NCI-H1417 (cell line): ENCODE data around the gene FKBP5.
"Not testable (repeated sequence)": the region's sequence is repeated elsewhere in the genome, so short reads cannot be mapped to it uniquely, and the experiment has no call there.

Source experiments
- DNase-seq, 3 experiments: peaks; one replicate each; lab custom pipeline; 2025; lab: John Stamatoyannopoulos, UW

Gene FKBP5

DNA sequence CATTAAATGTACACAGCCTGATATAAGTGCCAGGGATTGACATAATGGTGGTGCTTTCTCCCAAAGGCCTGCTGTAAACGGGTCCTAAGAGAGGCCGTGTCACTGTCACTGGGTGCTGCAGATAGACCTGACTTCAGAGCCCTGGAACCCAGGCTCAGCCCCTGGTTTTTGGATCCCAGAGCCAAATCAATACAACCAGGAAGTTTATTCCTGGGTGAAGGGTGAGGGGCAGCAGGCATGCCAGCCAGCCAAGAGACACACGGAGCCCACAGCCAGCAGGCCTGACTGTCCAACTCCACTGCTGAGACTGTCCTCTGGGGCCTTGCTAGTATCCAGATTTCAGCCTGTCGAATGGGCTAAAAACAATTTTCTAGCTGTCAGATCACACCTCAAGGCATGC is 35.3 kb upstream of the FKBP5 start:
- no peak for DNase-seq

DNA sequence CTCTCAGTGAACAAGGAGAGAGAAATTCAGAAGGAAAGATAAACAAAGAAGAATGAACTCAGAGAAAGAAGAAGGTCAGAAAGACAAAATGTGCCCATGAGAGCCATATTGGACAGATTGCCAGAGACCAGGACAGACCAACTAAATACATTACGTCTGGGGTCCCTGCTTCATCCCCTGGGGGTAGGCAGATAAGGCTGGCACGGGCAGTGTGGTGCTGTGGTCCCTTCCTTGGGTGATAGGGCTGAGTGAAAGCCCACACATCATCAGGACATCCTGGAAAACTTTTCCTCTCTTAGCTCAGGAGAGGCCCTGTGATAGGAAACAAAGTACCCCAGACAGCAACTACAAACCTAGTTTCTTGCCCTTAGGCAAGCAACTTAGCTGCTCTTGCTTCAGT is 34.9 kb upstream of the FKBP5 start:
- DNase-seq, result no peak

GRCh38 chr6:35722121-35722761 is 33.5 kb upstream of the FKBP5 start:
- DNase-seq, result no peak

DNA sequence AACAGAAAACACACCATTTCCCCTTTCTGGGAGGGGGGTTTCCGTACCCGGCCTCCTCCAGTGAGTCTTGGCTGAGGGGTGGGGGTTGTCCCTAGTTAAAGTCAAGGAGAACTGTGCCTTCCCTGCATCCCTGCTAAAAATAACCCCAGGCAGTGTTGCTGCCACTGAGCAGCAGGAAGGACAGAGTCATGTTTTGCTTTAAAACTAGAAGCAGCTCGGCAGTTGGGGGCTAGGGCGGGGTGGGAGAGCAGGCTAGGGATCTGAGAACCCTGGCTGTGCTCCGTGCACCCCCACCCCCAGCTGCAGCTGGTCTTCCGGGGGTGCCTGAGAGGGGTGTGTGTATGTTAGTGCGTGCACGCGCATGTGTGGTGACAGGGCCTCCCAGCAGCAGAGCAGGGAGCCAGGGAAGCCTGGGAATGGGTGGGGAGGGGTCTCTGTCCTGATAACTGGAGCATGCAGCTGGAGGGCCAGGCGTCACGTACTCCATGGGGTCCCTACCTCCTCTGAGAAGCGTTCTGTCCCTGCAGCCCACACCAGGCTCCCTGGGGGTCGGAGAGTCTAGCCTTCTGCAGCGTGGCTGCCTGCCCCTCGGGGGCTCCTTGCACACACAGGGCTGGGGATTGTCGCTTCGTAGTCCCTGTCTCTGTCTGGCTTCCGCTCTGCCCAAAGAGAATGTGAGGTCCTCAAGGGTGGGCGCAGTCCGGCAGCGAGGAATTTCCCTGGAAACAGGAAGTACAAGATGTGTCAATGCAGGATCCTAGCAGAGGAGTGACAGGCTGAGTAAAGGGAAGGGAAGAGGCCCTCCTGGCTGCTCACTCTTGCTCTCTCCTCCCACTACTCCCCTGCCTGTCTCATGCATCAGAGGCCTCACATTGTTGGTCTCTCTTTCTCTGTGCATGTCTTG is 31.4 kb upstream of the FKBP5 start:
- peak in 1 of 3 experiments; percentile 12 for DNase-seq

DNA sequence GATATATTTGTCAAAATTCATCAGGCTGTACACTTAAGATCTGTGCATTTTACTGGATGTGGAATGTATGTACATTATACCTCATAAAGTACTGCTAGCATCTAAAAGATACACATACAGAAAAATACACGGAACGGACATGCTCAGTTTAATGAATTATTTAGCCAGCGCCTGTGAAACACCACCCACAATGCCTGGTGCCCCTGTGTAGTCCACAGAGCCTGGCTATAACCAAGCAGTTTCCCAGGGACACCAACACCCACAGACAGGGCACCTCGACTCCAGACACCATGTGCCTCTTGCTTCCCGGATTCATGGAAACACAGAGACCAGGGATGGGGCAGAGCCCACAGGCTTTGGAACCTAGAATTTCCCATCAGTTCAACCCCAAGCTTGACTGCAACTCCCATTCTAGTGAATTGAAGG is 30.7 kb upstream of the FKBP5 start:
- no peak for DNase-seq

- no peak for DNase-seq
Observed at GRCh38 chr6:35718911-35719381, 30.2 kb upstream of the FKBP5 start.

DNA sequence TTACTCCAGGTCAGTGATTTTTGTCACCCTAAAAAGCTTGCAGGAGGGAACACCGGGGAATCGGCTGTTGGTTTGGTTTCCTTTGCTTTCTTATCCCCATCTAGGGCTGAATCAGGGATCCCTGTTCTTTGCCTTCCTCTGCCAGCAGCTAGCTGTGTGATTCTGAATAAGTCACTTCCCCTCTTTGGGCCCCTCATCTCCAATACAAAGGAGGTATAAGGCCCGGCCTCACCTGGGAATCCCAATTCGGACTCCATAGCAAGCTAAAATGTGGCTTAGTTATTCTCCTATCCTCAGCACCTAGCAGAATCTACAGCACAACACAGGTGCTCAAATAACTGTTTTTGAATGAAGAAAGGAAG is 29.6 kb upstream of the FKBP5 start:
- no peak for DNase-seq

GRCh38 chr6:35717449-35718374 is 29.0 kb upstream of the FKBP5 start:
- DNase-seq, result no peak

DNA sequence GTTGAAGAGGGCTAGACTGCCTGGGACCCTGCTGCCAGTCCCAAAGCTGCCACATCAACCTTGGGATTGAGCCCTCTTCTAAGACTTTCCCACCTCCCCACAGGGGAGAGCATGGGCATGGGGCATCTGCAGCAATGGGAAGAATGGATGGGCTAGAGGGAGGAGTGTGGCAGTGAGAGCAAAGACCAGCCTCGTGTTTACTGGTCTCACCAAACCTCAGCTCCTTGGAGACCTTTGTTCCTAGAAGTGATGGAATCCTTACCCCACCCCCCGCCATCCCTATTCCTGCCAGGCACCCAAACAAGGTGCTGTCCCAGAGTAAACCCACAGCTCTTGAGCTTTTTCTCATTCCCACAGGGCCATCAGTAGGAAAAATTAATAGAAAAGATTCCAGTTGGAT is 28.1 kb upstream of the FKBP5 start:
- no peak for DNase-seq

DNA sequence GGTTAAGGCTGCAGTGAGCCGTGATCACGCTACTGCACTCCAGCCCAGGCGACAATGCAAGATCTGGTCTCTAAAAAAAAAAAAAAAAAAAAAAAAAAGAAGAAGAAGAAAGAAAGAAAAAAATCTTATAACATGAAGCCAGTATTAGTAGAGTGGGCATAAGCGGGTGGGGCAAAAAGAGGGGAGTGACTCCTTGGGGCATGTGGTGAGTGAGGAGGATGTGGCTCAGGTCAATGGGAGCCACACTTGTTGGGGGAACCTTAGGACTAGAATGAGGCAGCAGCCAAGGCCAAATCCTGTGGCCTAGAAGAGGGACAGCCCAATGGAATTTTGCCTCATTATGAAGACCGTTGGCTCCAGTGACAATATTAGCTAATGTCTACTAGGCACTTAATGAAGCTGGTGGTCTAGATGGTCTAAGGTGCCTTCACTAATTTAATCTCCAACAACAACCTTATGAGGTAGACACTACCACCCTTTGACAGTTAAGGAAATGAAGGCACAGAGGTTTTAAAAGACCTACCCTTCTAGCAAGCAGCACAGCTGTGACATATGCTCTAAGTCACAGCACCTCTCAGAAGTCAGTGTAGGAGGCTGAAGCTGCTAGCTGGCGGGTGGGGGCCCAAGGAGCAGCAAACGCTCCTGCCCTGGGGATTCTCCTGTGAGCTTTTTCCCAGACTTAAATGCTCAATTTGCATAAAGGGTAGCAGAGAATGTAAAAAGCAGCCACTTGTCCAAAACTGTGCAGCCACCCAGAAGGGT is 24.5 kb upstream of the FKBP5 start:
- DNase-seq, result no peak

DNA sequence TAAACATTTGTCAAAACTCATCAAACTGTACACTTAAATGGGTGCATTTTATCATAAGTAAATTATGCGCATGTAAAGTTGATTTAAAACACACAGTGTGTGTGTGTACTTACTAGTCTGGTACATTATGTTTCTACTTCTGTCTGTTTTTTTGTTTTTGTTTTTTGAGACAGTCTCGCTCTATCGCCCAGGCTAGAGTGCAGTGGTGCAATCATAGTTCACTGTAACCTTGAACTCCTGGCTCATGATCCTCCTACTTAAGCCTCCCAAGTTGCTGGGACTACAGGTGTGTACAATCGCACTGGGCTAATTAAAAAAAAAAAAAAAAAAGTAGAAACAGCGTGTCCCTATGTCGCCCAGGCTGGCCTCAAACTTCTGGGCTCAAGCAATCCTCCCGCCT is 23.0 kb upstream of the FKBP5 start:
- no peak for DNase-seq

GRCh38 chr6:35710241-35710847 is 21.6 kb upstream of the FKBP5 start:
- no peak for DNase-seq

DNA sequence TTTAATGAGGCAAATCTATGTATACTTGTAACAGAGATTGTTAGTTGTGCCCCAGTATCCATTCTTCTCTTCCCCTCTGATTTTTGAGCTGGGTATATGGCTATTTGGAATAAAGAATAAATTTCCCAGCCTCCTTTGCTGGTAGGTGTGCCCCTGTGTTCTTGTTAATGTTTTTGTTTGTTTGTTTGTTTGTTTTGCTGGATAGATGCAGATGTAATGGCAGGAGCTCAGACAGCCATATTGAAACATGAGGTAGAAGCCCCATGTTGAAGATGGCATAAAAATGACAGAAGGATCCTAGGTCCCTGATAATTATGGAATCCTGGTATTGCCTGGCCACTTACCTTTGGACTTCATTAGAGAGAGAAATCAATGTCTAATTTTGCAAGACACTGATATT is 19.9 kb upstream of the FKBP5 start:
- DNase-seq, result no peak

DNA sequence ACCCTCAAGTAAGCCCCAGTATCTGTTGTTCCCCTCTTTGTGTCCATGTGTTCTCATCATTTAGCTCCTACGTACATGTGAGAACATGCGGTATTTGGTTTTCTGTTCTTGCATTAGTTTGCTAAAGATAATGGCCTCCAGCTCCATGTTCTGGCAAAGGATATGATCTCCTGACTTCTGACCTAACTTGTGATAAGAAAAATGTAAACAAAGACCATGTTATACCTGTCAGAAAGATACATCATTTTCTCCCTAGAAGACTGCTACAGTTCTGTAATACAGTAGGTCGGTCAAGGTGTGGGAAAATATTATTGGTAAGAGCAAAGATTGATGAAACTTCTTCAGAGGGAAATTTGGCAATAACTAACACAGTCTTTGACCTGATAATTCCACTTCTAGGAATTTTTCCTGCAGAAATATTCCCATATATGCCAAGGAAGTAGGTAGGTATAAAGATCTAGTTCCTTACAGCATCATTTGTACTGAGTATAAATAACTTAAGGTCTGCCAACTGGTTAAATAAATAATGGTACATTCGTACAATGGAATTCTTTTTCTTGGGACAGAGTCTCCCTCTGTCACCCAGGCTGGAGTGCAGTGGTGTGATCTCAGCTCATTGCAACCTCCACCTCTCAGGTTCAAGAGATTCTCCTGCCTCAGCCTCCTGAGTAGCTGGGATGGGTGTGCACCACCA is 19.1 kb upstream of the FKBP5 start:
- DNase-seq, result no peak

DNA sequence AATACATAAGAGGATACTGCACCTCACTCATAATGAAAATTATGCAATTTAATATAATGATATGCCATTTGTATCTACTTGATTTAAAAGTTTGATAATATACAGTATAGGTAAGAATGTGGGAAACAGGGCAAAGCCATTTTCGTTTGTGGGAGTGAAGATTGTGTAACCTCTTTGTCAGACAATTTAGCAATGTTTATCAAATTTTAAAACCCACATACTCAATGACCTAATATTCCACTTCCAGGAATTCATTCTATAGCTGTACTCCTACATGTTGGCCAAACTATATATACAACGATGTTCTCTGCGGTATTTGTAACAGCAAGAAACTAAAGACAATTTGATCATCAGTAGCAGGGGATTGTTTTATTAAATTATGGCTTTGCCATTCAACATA is 17.8 kb upstream of the FKBP5 start:
- DNase-seq, result no peak

GRCh38 chr6:35703554-35703953 is 14.8 kb upstream of the FKBP5 start:
- no peak for DNase-seq

GRCh38 chr6:35698858-35699257 is 10.1 kb upstream of the FKBP5 start:
- DNase-seq, result no peak

DNA sequence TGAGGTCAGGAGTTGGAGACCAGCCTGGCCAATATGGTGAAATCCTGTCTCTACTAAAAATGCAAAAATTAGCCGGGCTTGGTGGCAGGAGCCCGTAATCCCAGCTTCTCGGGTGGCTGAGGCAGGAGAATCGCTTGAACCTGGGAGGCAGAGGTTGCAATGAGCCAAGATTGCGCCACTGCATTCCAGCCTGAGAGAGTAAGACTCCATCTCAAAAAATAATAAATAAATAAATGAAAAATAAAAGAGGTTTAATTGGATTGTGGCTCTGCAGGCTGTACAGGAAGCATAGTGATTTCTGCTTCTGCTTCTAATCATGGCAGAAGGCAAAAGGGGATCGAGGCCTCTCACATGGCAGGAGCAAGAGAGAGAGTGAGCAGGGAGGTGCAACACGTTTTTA is 9.7 kb upstream of the FKBP5 start:
- not testable (repeated sequence) for DNase-seq

DNA sequence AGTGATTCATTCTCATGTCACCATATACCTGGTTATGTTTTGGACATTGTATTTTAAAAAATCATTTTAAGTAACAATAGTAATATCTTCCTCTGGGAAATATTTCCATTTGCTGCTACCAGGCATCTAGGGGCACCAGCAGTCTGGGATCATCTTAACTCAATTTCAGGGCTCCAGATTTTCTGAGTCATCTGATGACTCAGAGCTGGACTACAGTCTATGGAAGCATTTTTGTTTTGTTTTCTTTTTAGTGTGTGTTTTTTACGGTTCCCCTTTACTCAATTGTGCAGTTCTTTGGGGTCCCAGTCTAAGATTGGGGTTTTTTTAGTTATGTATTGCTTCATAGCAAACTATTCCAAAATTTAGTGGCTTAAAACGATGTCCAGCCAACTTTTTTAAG is 5.7 kb upstream of the FKBP5 start:
- DNase-seq, result no peak

DNA sequence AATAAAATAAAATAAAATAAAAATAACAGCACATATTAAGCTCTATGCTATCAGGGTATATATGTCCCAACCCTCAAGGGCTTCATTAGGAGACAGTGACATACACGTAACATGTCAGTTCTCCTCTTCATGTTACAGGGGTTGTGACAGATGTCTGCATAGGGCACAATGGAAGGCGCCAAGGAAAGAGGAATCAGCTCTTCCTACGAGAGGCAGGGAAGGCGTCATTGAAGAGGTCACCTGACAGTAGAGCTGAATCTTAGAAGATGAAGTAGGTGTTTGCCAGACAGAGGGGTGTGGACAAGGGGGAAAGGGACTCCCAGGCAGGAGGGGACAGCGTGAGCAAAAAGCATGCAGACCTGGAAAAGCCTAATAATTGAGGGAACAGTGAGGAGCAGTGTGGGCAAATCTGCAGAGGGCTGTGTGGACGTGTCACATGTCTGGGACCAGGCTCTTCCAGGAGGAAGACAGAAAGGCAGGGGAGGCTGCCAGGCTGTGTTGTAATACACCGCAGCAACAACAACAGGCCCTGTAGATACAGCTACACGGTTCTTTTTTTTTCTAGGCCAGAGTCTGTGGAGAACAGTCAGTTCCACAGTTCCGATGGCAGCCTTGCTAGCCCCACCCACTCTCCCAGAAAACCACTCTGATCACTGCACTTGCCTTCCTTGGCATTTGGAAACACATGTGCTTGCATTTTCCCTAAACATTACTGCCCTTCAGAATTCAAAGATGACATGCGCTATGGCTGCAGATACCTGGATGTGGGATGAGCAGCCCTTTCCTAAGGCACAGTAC is 2.5 kb upstream of the FKBP5 start:
- DNase-seq, result no peak
